ENCODE measurements around the gene ADGRB2.
"Not testable (repeated sequence)": the region's sequence is repeated elsewhere in the genome, so short reads cannot be mapped to it uniquely, and the experiment has no call there.

Gene ADGRB2

DNA sequence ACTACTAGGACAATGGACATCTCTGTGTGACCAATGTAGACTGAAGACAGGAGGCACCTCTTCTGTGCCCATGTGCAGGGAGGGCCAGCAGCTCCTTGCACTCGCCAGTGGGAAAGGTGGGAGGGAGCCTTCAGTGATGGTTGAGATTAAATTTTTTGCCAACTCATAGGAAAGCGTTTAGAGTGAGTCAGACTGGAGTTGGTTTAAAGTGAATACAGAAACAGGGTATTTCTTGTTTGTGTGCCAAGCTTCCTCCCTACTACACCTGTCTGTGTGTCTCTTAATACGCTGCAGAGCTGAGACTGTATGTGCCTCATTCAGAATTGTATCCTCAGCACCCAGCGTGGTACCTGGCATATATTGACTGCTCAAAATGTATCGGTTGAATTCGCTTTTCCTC lies 46.8 kb downstream of the ADGRB2 start:
- DNase-seq: no peak

DNA sequence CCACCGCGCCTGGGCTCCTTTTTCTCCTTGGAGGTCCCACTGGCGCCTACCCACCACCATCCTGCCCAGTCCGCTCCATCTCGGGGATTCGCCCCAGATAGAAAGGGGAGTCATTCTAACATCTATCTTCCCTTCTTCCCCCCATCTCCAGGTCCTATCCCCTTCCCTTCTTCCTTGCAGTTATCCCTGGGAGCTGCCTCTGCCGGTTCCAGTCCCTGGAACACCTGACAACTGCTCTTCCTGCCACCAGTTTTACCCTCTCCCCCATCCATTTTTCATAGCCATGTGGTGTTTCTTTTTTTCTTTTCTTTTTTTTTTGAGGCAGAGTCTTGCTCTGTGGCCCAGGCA lies 48.3 kb downstream of the ADGRB2 start:
- in situ Hi-C loops (cut with HindIII; ENCODE audit: low pct_ligation_motif_present, low pct_unique_long_range_greater_than_20kb, low sequenced_read_pairs): no loop called here
- no peak for DNase-seq

More for the DNA sequence above, 46.8 kb downstream of the ADGRB2 start:
- in situ Hi-C loops (cut with HindIII; ENCODE audit: low pct_ligation_motif_present, low pct_unique_long_range_greater_than_20kb, low sequenced_read_pairs): no loop called here

DNA sequence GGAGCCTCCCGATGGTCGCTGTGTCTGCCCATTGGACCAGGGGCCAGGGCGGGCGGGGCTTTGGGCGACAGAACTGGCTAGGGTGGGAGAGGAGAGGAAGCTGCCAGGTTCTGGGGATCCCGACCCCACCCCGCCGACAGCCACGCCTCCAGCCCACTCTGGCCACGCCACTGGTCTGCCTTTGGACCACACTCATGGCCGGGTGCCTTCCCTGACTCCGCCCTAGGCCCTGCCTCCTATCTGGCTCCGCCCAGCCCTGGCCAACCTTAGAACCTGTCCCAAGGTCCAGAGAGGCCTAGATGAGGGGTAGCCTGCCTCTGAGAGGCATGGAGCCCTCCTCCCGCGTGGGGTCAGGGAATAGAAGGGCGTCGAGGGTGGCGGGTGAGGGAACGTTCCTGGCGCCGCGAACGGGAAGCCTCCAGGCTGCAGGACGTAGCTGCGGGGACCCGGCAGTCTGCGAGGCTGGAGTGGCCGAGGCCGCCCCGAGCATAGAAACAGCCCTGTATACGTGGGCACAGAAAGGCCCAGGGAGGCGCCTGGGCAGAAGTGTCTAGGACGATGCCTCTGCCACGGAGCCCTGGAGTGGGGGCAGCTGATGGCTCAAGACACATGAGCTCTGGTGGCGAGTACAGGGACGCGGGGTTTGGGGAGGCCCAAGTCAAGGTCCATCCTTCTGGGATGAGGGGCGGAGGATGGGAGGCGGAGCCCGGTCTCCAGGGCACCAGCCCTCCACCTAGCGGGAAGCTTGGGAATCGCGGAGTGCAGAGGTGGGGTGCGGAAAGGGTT lies 48.9 kb downstream of the ADGRB2 start:
- DNase-seq: peak; percentile 88
- in situ Hi-C loops (cut with HindIII; ENCODE audit: low pct_ligation_motif_present, low pct_unique_long_range_greater_than_20kb, low sequenced_read_pairs): no loop called here

DNA sequence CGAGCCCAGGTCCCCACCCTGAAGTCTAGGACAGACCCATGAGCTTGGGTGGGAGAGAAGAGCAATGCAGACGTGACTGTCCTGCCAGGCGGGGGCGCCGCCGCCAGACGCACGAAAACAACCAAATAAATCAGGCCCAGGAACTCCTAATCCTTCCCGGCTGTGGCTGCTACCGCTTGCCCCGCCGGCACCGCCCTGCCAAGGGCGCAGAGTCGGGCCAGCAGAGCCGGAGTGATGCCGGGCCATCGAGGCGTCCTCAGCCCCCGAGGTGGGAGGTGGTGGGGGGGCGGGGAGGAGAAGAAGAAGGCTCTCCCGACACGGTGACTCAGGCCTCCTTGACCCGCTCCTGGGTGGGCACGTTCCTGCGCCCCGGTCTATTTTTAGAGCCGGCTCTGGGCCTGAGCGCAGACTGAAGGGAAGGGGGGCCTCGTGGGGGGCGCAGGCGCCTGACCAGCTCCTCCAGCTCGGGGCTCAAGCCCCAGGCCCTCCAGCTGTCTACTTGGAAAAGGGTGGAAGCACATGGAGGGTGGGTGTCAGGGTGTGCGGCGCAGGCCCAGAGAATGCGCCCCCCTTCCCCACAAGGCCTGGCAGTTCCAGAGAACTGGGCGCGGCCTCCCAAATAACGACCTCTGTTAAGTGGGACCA lies 49.6 kb downstream of the ADGRB2 start:
- peak; percentile 17 for DNase-seq
- in situ Hi-C loops (cut with HindIII; ENCODE audit: low pct_ligation_motif_present, low pct_unique_long_range_greater_than_20kb, low sequenced_read_pairs): no loop called here

DNA sequence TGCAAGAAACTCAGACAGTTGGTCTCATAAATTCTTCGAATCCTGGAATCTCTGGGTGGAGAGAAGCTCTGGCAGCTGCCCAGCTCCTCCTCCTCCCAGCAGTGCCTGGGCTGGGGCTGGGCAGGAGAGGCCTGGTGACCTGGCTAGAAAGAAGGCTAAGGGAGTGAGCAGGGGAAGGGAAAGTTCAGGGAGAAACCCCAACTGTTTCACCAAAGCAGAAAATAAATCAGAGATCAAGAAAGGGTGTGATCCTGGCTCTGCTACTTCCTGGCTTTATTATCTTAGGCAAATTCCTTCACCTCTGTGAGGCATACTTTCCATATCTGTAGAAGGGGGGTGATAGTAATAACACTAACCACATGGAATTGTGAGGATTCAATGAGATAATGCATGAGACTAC lies 51.5 kb downstream of the ADGRB2 start:
- in situ Hi-C loops (cut with HindIII; ENCODE audit: low pct_ligation_motif_present, low pct_unique_long_range_greater_than_20kb, low sequenced_read_pairs): no loop called here

DNA sequence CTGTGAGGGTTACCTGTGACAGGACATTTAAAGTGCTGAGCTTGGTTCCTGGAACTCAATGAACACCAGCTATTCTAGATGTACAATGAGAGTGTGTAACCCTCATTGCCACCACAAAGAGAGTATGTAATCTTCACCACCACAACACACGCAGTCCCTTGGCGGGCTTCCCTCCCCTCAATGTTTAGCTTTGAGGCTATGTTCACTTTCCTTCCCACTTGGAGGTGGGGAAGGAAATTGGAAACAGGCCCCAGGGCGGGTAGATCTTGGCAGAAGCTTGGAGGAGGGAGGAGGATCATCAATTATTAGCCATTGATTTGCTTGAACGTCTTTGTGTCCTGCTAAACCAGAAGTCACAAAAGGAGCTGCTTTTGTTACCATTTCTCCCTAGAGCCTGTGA lies 52.1 kb downstream of the ADGRB2 start:
- no peak for DNase-seq
- in situ Hi-C loops (cut with HindIII; ENCODE audit: low pct_ligation_motif_present, low pct_unique_long_range_greater_than_20kb, low sequenced_read_pairs): no loop called here

More for the DNA sequence above, 51.5 kb downstream of the ADGRB2 start:
- DNase-seq: peak; percentile 30

DNA sequence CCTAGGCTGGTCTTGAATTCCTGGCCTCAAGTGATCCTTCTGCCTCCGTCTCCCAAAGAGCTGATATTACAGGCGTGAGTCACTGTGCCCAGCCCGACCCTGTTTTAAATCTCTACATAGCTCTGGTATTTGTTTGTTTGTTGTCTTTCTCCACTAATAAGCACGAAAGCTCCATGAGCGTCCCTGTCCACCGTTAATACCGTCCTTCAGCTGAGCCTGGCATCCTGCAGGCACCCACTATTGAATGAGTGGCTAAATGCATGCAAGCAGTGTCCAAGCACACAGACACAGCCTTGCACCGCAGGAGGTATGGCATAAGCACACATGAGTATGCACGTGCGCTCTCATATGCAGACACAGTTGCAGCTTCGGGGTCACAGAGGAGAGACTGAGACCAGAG lies 55.8 kb downstream of the ADGRB2 start:
- no peak for DNase-seq
- in situ Hi-C loops (cut with HindIII; ENCODE audit: low pct_ligation_motif_present, low pct_unique_long_range_greater_than_20kb, low sequenced_read_pairs): no loop called here

DNA sequence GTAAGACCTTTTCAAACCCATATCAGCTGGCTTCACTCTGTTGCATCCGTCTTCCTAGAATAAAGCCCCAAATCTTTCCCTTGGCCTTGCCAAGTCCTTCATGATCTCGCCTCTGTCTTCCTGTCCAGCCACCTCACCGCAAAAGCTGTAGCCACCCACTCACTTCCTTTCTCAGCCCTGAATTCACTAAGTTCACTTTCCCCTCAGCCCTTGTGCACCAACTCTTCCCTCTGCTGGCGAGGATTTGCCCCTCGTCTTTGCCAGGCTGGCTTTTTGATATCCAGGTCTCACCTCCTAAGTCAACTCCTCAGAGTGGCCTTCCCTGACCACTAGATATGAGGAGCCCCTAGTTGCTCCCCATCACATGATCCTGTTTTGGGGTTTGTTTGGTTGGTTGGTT lies 56.4 kb downstream of the ADGRB2 start:
- in situ Hi-C loops (cut with HindIII; ENCODE audit: low pct_ligation_motif_present, low pct_unique_long_range_greater_than_20kb, low sequenced_read_pairs): no loop called here
- peak; percentile 38 for DNase-seq

DNA sequence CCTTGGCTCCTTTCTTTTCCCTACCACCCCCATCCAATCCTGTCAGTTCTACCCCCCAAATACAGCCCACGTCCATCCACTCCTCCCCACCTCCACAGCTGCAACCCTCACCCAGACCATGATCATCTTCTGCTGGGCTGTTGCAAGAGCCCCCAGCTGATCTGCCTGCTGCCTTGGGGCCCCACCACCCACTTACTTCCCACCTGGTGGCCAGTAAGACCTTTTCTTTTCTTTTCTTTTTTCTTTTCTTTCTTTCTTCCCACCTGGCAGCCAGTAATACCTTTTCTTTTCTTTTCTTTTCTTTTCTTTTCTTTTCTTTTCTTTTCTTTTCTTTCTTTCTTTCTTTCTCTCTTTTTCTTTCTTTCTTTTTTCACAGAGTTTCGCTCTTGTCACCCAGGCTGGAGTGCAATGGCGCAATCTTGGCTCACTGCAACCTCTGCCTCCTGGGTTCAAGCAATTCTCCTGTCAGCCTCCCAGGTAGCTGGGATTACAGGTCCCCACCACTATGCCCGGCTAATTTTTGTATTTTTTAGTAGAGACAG lies 57.0 kb downstream of the ADGRB2 start:
- in situ Hi-C loops (cut with HindIII; ENCODE audit: low pct_ligation_motif_present, low pct_unique_long_range_greater_than_20kb, low sequenced_read_pairs): not testable (repeated sequence)

DNA sequence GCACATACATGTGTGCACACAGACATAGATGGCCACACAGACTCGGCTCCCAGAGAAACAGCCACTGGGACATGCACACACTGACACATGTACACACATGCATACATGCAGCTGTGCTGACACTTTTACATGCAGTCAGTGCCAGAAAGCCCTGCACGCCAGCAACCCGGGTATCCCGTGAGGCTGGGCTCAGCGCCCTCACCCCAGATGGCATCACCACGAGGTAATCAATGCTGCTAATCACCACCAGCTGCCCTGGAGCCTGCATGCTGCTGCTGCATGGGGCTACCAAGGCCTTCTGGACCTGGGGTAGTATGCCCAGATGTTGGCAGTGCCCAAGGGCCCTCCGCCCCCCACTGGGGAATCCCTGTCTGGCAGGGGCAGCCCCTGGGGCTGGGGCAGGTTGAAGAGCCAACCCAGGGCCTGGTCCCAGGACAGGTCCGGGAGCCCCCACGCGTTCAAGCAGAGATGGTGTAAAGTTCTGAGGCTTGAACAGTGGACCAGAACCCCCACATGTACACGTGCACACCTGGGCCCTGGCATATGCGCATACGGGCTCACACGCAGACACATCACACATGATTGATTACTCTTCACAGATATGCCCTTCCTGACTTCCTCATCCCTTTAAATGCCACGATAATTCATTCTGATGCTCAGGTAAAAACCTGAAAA lies 57.6 kb downstream of the ADGRB2 start:
- DNase-seq: no peak
- in situ Hi-C loops (cut with HindIII; ENCODE audit: low pct_ligation_motif_present, low pct_unique_long_range_greater_than_20kb, low sequenced_read_pairs): no loop called here

More for the DNA sequence above, 57.0 kb downstream of the ADGRB2 start:
- DNase-seq: not testable (repeated sequence)

DNA sequence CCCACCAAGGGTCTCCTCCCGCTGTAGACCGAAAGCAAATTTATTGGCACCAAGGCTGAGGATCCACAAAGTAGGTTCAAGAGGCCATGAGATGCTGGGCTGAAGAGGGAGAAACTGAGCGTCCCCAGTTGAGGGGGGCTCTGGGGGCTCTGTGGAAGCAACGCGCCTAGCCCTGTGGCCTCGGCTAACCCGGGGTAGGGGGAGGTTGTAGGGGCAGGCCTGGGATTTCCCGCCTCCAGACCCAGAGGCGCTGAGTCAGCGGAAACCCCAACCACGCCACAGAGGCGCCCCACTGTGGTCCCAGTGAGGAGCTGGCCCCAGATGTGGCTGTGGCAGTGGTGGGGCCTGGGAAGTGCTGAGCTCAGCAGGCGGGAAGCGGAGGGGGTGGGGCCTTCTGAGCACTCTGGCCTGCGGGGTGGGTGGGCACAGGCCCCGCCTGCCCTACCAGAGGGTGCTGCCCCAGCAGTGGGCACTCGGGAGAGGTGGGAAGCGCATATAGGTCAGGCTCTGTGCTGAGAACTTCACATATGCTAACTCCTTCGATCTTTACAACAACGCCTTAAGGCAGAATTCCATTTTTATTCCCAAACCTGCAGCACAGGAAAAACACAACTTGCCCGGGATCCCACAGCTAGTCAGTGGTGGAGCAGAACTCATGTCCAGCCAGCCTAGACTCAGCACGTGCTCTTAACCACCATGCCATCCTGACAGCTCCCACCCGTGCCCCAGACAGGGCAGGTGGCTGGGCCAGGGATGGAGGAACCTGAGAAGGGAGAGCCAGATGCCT lies 58.9 kb downstream of the ADGRB2 start:
- DNase-seq: no peak

DNA sequence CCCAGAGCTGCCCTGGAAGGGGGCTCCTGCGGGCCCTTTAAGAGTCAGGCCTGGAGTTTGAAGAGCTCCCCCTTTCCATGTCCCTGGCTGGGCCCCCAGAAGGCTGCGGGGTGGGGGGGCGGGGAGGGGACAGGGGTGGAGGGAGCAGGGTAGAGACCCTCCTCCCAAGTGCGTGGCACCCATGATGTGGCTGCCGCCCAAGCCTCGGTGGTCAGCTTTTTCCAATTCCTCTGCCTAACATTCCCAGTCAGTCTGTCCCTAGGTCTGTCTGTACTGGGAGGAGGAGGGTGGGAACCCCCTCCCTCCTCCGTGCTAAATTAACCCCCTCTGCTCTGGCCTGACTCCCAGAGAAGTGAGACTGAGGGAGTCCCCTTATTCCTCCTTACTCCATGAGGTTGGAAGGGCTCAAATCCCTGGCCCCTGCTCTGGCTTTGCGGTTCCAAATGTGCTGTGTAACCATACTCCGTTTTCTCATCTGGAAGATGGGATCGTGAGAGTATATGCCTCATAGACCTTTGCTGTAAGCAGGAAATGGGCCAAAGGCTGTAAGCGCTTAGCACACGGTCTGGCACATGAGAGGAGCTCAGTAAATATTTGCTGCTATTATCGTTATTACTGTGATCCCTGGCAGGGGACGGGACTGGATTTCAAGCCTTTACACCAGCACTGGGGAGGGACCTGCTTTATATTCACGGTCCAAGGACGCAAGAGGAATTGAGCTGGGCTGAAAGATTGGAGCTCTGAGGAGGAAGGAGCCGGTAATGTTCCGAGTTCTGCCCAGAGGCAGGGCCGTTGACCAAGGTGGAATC lies 59.7 kb downstream of the ADGRB2 start:
- in situ Hi-C loops (cut with HindIII; ENCODE audit: low pct_ligation_motif_present, low pct_unique_long_range_greater_than_20kb, low sequenced_read_pairs): no loop called here

More for the DNA sequence above, 58.9 kb downstream of the ADGRB2 start:
- in situ Hi-C loops (cut with HindIII; ENCODE audit: low pct_ligation_motif_present, low pct_unique_long_range_greater_than_20kb, low sequenced_read_pairs): no loop called here

DNA sequence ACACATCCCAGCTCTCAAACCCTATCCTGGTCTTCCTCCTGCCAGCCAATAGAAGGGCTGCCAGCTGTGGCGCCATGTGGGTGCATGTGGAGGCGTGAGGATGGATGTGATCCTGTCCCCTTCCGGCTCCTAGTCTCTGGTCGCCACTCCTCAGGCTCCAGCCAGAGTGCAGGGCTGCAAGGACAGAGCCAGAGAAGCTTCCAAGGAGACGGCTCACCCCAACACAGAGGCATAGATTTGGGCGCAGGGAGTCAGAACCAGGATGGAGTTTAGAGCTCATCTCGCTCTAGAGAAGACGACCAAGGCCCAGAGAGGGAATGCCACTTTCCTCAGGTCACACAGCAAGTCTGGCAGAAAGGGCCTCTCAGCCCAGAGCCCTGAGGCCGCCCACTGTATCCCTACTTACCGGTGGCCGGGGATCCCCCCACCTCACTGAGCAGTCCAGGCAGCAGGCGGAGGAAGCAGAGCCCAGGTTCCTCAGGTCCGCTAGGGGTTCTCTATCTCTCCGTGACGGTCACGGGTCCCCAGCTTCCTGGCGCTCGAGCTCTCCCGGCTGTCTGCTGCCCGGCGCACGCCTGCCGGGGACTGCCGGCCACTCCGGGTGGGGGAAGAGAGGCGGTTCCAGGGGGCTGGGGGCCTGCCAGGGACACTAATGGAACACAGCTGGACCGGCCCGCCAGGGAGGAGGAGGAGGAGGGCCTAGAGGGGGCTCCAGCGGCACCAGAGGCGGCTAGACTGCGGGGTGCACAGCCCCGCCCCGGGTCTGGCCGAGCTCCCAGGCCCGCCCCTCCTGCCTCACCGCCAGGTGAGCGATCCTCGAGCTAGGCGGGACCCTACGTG lies 60.5 kb downstream of the ADGRB2 start, which contains the start of gene COL16A1:
TSS of gene COL16A1 (minus strand) at position 587 of the 840 bp plus-strand sequence. CDS start 1,824 bp downstream, outside the sequence.
- in situ Hi-C loops (cut with HindIII; ENCODE audit: low pct_ligation_motif_present, low pct_unique_long_range_greater_than_20kb, low sequenced_read_pairs): no loop called here
- peak; percentile 19 for DNase-seq

More for the DNA sequence above, 59.7 kb downstream of the ADGRB2 start:
- no peak for DNase-seq

DNA sequence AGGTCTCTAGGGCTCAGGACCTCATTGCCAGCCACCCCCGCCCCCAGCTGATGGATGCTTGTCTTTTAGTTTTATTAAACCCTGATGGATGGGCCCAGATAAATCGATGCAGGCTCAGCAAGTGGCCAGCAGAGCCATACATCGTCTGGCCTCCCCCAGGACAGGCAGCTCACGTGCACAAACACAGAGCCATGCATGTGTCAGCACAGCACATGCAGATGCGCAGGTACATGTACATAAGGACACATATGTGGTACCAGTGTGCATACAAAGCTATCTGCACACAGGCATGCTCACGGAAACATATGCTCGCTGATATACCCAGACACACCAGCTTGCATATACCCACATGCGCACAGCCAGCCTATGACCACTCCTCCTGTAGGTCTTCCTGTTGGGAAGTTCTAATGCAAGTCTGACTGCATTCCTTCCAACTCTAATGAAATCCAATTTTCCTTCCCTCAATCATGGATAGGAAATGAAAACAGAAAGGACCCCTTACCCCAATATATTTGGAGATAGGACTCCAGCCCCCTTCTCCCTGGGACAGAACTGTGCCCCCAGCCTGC lies 61.2 kb downstream of the ADGRB2 start:
- no peak for DNase-seq
- in situ Hi-C loops (cut with HindIII; ENCODE audit: low pct_ligation_motif_present, low pct_unique_long_range_greater_than_20kb, low sequenced_read_pairs): no loop called here

DNA sequence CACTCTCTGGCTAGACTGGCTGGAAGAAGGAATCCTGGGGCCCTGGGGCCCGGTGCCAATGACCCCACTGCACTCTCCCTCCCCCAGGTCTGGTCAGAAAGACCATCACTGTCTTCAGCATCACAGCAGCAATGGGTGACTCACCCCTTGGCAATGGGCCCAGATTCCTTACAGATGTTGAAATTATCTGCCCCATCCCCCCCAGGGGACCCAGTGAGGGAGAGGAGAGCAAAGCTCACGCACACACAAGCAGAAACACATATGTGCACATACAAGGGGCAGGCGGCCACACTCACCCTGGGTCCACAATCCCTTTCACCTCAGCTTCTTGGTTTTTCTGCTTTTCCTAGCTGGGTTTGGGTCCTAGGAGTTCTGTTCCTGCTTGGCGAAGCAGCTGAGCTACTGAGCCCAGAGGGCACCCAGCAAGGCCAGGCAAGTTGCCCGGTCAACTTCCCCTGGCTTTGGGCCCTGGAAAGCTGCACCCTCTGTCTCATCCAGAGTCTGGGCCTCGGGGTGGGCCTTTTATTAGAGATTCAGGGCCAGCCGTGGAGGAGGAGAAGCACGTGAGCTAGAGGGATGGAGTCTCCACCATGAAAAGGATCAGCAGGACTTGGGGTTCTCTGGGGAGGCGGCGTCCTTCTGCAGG lies 62.9 kb downstream of the ADGRB2 start:
- in situ Hi-C loops (cut with HindIII; ENCODE audit: low pct_ligation_motif_present, low pct_unique_long_range_greater_than_20kb, low sequenced_read_pairs): no loop called here
- peak; percentile 80 for DNase-seq

DNA sequence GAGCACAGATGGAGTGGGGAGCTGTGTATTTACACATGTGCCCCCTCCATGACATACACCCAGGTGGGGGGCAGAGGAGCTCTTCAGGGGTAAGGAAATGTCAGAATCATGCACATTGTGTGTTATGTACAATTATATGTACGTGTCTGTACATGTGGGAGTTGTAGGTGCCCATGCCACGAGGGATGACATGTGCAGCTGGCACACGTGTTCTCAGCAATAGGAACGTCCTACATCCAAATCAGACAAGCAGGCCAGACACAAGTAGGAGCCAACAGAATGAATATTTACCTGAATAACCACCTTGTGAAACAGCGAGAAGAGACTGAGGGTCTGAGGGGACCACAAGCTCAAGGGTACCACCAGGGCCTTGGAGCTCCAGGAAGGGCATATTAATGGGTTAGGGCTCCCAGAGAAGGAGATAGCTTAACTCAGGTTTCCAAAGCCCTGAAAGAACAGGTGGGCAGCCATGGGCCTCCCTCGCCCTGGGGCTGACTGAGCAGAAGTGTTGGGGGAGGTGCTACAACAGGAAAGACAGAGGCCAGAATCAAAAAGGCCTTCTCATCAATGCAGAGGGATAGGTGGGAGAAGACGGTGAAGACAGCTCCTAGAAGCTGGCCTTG lies 63.6 kb downstream of the ADGRB2 start:
- no peak for DNase-seq
- in situ Hi-C loops (cut with HindIII; ENCODE audit: low pct_ligation_motif_present, low pct_unique_long_range_greater_than_20kb, low sequenced_read_pairs): no loop called here
